GF-D8 (cell line): ENCODE data around the gene CKAP2L.
"Not testable (repeated sequence)": the region's sequence is repeated elsewhere in the genome, so short reads cannot be mapped to it uniquely, and the experiment has no call there.

Source experiments
- DNase-seq: peaks from one replicate; lab custom pipeline; 2025; lab: John Stamatoyannopoulos, UW

Gene CKAP2L

GRCh38 chr2:112709703-112710102, 54.7 kb downstream of the CKAP2L start:
- no peak for DNase-seq

- no peak for DNase-seq
Measured at GRCh38 chr2:112708968-112709367, 55.4 kb downstream of the CKAP2L start.

GRCh38 chr2:112706947-112707346, 57.5 kb downstream of the CKAP2L start:
- DNase-seq = not testable (repeated sequence)

- DNase-seq = peak; percentile 97
Measured at GRCh38 chr2:112706170-112706664, 58.2 kb downstream of the CKAP2L start.

GRCh38 chr2:112705575-112705974, 58.8 kb downstream of the CKAP2L start:
- DNase-seq = peak; percentile 36

GRCh38 chr2:112703684-112704083, 60.7 kb downstream of the CKAP2L start:
- DNase-seq = no peak

- peak; percentile 58 for DNase-seq
Measured at GRCh38 chr2:112701052-112701451, 63.4 kb downstream of the CKAP2L start.

- peak; percentile 88 for DNase-seq
Measured at GRCh38 chr2:112699984-112700667, 64.3 kb downstream of the CKAP2L start.

GRCh38 chr2:112698834-112699515, 65.4 kb downstream of the CKAP2L start:
- DNase-seq = peak; percentile 2

GRCh38 chr2:112694182-112694581, 70.2 kb downstream of the CKAP2L start:
- no peak for DNase-seq

GRCh38 chr2:112693596-112693995, 70.8 kb downstream of the CKAP2L start:
- no peak for DNase-seq

GRCh38 chr2:112692918-112693317, 71.5 kb downstream of the CKAP2L start:
- no peak for DNase-seq

- DNase-seq = peak; percentile 77
Measured at GRCh38 chr2:112692495-112692911, 71.9 kb downstream of the CKAP2L start.

GRCh38 chr2:112691881-112692281, 72.5 kb downstream of the CKAP2L start:
- DNase-seq = no peak

- peak; percentile 95 for DNase-seq
Measured at GRCh38 chr2:112690853-112691401, 73.5 kb downstream of the CKAP2L start.

- DNase-seq = no peak
Measured at GRCh38 chr2:112688086-112688880, 76.1 kb downstream of the CKAP2L start.

GRCh38 chr2:112687522-112687921, 76.9 kb downstream of the CKAP2L start:
- DNase-seq = no peak
